Prostate gland (tissue), 2 donors: Measurements from ENCODE around the gene CLK3. TPM values are rescaled to one million over a fixed set of nuclear protein-coding genes. Genes with fewer than 3 reads are reported as not detected.

ENCODE experiments used
- DNase-seq: peaks from one replicate; pipeline ENCODE4 v3.0.0-alpha.2; 2019; ENCODE audit warnings: low spot score
- H3K27ac ChIP-seq, 2 donors: fragments of 200-600 bp; sonication (generic); 2 replicates each; pipeline ENCODE4 v1.5.1; 2017 to 2019
- H3K27me3 ChIP-seq: fragments of 200-600 bp; sonication (generic); replicated peaks from 2 replicates; pipeline ENCODE4 v1.5.1; 2019; ENCODE audit not compliant: insufficient read depth
- H3K36me3 ChIP-seq, 2 donors: fragments of 200-600 bp; sonication (generic); 1 replicate in 1 of 2; 2 replicates in 1 of 2; pipeline versions ENCODE4 v1.5.1 to v1.8.1; 2017 to 2019
- H3K4me1 ChIP-seq: fragments of 200-600 bp; sonication (generic); replicated peaks from 2 replicates; pipeline ENCODE4 v1.5.1; 2019
- H3K4me3 ChIP-seq, 2 donors: fragments of 200-600 bp; sonication (generic); 2 replicates each; pipeline ENCODE4 v1.5.1; 2017 to 2019
- H3K9me3 ChIP-seq: fragments of 200-600 bp; sonication (generic); 2 replicates; pipeline ENCODE4 v1.5.1; 2017
- CTCF ChIP-seq, 4 experiments: fragments of 200-600 bp in 2 of 4; fragments of 450-650 bp in 2 of 4; sonication (generic) in 2 of 4; IDR thresholded peaks; 1 replicate in 3 of 4; 2 replicates in 1 of 4; pipeline ENCODE4 v1.5.1; 2016 to 2019; ENCODE audit warnings: antibody characterized with exemption in 4 of 4, mild to moderate bottlenecking in 2 of 4, moderate library complexity in 2 of 4
- POLR2A ChIP-seq: fragments of 450-650 bp; IDR thresholded peaks from one replicate; pipeline ENCODE4 v1.6.1; 2016; ENCODE audit warnings: antibody characterized with exemption, mild to moderate bottlenecking
- POLR2AphosphoS5 ChIP-seq: sonication (generic); formaldehyde crosslinking; IDR thresholded peaks from one replicate; pipeline ENCODE4 v1.6.1; 2017; ENCODE audit warnings: antibody characterized with exemption
- WGBS: methylation state at CpG from one replicate; pipeline ENCODE4 v1.1.5; 2018; 5-methylcytosine and 5-hydroxymethylcytosine counted together
- intact Hi-C: fragments of 100-400 bp; cut with DNase I; formaldehyde crosslinking; loops from one replicate; pipeline ENCODE4 v1.14.2; 2022
- total RNA-seq, 2 donors: library from RNA; depleted of rRNA; stranded (reverse); fragments of >200 nt; gene quantifications; one replicate each; pipeline ENCODE4 v1.1.0, GENCODE V29; 2016

The CLK3 gene
- total RNA-seq, 2 donors from 2014 or later: 140 to 180 TPM

GRCh38 chr15:74669627-74670026, 54.0 kb downstream of the CLK3 start:
- H3K27ac ChIP-seq: no peak overlapping the region
- WGBS: 91% methylated on average over 4 of the region's 4 CpGs
- no peaks in the 10 kb centered on the region for H3K27me3 ChIP-seq
- peaks cover 5% of the 10 kb centered on the region for H3K4me1 ChIP-seq
- TF ChIP-seq POLR2AphosphoS5 (no peak), CTCF (IDR thresholded peaks at IDR 0.05) (no peak)
- no peak overlapping the region for H3K4me3 ChIP-seq
- H3K36me3 ChIP-seq: peaks cover 0 to 4% of the 10 kb centered on the region in 2 donors
- intact Hi-C loops: no loop called here
- no peak for DNase-seq
- no peaks in the 10 kb centered on the region for H3K9me3 ChIP-seq

- Histone ChIP-seq H3K4me1 (no peaks in the 10 kb centered on the region), H3K27ac (no peak overlapping the region), H3K27me3 (no peaks in the 10 kb centered on the region), H3K4me3 (no peak overlapping the region), H3K36me3 (peaks cover 0 to 4% of the 10 kb centered on the region in 2 donors), H3K9me3 (no peaks in the 10 kb centered on the region)
- intact Hi-C loops: no loop called here
- DNase-seq: no peak
- TF ChIP-seq CTCF (IDR thresholded peaks at IDR 0.05) (no peak), POLR2AphosphoS5 (no peak), POLR2A (no peak)
- 96% methylated on average over 3 of the region's 3 CpGs for WGBS
Measured at GRCh38 chr15:74674161-74674560, 58.5 kb downstream of the CLK3 start.

- no peaks in the 10 kb centered on the region for H3K9me3 ChIP-seq
- intact Hi-C loops: no loop called here
- no peak for TF ChIP-seq POLR2AphosphoS5
- no peak for TF ChIP-seq POLR2A
- TF ChIP-seq CTCF (IDR thresholded peaks at IDR 0.05): no peak
- H3K4me3 ChIP-seq: no peak overlapping the region
- no peak for DNase-seq
- no peaks in the 10 kb centered on the region for H3K36me3 ChIP-seq
- WGBS: 93% methylated on average over 7 of the region's 7 CpGs
- H3K27ac ChIP-seq: no peak overlapping the region
- H3K27me3 ChIP-seq: no peaks in the 10 kb centered on the region
- no peaks in the 10 kb centered on the region for H3K4me1 ChIP-seq
Measured at GRCh38 chr15:74676801-74677200, 61.2 kb downstream of the CLK3 start.

Other genes starting within 250 kb of the CLK3 start
- gene CYP11A1, start 248.2 kb upstream of the CLK3 start, total RNA-seq: 10 to 100 TPM in 1 of 2 donors, under 1 TPM in 1; 0.87 to 45.9 TPM
- 100 to 1,000 TPM in 1 of 2 donors, 1 to 10 TPM in 1; 1.3 to 171 TPM for gene SEMA7A, start 181.9 kb upstream of the CLK3 start, total RNA-seq
- gene UBL7, start 154.7 kb upstream of the CLK3 start, total RNA-seq: 10 to 100 TPM; 83.1 to 85.2 TPM
- 10 to 100 TPM in 1 of 2 donors, 1 to 10 TPM in 1; 5.1 to 36.7 TPM for gene ARID3B, start 74.6 kb upstream of the CLK3 start, total RNA-seq
- gene EDC3, start 80.2 kb downstream of the CLK3 start, total RNA-seq: 10 to 100 TPM; 20.6 to 36.8 TPM
- gene CYP1A1, start 109.7 kb downstream of the CLK3 start, total RNA-seq: 1 to 10 TPM in 1 of 2 donors, under 1 TPM in 1; 0.57 to 6.9 TPM
- gene CYP1A2, start 133.0 kb downstream of the CLK3 start, total RNA-seq: under 1 TPM in 1 of 2 donors, not detected in 1; 0.46 TPM
- gene CSK, start 166.2 kb downstream of the CLK3 start, total RNA-seq: 10 to 100 TPM; 45.3 to 57.0 TPM
- gene LMAN1L, start 197.0 kb downstream of the CLK3 start, total RNA-seq: 100 to 1,000 TPM; 219 to 229 TPM
- gene CPLX3, start 210.8 kb downstream of the CLK3 start, total RNA-seq: 10 to 100 TPM; 40.5 to 59.8 TPM
- 10 to 100 TPM; 44.6 to 98.5 TPM for gene ULK3, start 227.3 kb downstream of the CLK3 start, total RNA-seq